Peyer's patch (tissue), 4 donors: ENCODE measurements around the gene THRB.

ENCODE experiments used
- CTCF ChIP-seq, 6 experiments: fragments of 450-650 bp in 4 of 6; fragments of 200-600 bp in 2 of 6; sonication (generic) in 1 of 6; IDR thresholded peaks; one replicate each; pipeline ENCODE4 v1.5.1; 2017 to 2019; ENCODE audit warnings: antibody characterized with exemption in 6 of 6, mild to moderate bottlenecking in 3 of 6, moderate library complexity in 1 of 6
- POLR2A ChIP-seq, 2 donors: fragments of 450-650 bp; IDR thresholded peaks; one replicate each; pipeline ENCODE4 v1.5.1; 2017; ENCODE audit warnings: antibody characterized with exemption in 2 of 2, mild to moderate bottlenecking in 2 of 2, moderate library complexity in 2 of 2

GRCh38 chr3:24482096-24482705 lies 12.4 kb downstream of the THRB start:
- TF ChIP-seq POLR2A (IDR thresholded peaks at IDR 0.05) (no peak), CTCF (IDR thresholded peaks at IDR 0.05) (no peak)
